Transverse colon (tissue), 4 donors: ENCODE measurements around the gene EMC9.

Source experiments
- POLR2A ChIP-seq: fragments of 450-650 bp; IDR thresholded peaks from one replicate; pipeline ENCODE4 v1.6.1; 2016; ENCODE audit warnings: antibody characterized with exemption, mild to moderate bottlenecking, moderate library complexity
- POLR2AphosphoS5 ChIP-seq, 3 donors: sonication (generic); formaldehyde crosslinking; IDR thresholded peaks; one replicate each; pipeline ENCODE4 v1.6.1; 2016; ENCODE audit warnings: antibody characterized with exemption in 3 of 3
- TF ChIP-seq, protein P1 (sequence below), 5 experiments: fragments of 200-600 bp in 3 of 5; fragments of 450-650 bp in 2 of 5; sonication (generic) in 3 of 5; IDR thresholded peaks; 1 replicate in 2 of 5; 2 replicates in 3 of 5; pipeline ENCODE4 v1.5.1; 2016 to 2017; ENCODE audit warnings: antibody characterized with exemption in 5 of 5, inconsistent platforms in 3 of 5, mild to moderate bottlenecking in 2 of 5, moderate library complexity in 1 of 5

DNA sequence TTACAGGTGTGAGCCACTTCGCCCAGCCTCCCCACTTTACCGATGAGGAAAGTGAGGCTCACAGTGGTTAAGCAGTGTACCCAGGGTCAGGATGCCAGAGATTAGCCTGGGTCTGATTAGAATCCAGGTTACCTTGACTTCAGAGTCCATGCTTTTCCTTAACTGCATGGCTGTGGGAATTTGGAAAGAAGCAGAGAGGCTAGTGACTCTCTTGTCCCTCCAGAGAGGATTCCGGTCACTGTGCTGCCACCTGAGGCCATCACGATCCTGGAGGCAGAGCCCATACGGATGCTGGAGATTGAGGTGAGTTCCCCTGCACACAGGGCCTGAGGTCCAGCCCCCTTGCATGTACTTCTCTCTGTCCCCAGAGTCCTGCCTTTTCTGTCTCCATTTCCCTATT lies 35.2 kb upstream of the EMC9 start:
- TF ChIP-seq POLR2AphosphoS5 (IDR thresholded peaks at IDR 0.05) (no peak), POLR2A (no peak)
- TF ChIP-seq, protein P1, sequence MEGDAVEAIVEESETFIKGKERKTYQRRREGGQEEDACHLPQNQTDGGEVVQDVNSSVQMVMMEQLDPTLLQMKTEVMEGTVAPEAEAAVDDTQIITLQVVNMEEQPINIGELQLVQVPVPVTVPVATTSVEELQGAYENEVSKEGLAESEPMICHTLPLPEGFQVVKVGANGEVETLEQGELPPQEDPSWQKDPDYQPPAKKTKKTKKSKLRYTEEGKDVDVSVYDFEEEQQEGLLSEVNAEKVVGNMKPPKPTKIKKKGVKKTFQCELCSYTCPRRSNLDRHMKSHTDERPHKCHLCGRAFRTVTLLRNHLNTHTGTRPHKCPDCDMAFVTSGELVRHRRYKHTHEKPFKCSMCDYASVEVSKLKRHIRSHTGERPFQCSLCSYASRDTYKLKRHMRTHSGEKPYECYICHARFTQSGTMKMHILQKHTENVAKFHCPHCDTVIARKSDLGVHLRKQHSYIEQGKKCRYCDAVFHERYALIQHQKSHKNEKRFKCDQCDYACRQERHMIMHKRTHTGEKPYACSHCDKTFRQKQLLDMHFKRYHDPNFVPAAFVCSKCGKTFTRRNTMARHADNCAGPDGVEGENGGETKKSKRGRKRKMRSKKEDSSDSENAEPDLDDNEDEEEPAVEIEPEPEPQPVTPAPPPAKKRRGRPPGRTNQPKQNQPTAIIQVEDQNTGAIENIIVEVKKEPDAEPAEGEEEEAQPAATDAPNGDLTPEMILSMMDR (IDR thresholded peaks at IDR 0.05): no peak
